ENCODE results near the gene PIGQ.

The PIGQ gene

DNA sequence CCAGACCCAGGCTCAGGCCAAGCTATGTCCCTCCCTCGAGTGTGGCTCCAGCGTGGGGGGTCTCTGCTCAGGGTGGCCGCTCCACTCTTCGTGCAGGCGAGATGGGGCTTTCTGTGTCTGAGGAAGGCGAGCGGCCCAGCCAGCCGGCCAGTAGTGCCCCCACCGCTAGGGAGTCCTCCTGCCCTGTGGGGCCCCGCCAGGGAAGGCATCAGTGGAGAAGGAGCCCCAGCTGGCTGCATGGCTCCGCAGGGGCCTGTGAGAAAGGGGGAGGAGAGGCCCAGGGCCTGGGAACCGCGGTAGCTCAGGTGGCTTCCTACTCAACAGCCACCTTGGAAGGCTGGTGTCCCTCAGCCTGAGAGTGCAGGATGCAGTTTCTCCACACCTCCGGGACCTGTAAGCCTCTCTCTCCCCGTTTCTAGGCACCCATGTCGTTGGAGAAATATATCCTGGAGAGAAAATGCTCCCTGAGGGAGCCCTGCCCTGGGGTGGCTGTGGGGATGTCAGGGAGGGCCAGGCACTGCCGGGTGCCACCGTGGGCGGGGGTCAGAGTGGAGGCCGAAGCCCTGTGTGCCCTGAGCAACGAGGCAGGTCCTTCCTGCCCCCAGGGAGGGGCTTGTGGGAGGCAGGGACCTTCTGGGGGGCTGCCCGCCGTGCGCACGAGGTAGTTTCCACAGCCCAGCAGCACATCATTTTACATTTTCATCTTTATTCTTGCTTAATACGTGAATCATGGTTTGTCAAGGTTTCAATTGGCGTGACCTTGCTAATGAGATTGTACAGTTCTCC lies 3.3 kb downstream of the PIGQ start:
- DNase-seq, result no peak

DNA sequence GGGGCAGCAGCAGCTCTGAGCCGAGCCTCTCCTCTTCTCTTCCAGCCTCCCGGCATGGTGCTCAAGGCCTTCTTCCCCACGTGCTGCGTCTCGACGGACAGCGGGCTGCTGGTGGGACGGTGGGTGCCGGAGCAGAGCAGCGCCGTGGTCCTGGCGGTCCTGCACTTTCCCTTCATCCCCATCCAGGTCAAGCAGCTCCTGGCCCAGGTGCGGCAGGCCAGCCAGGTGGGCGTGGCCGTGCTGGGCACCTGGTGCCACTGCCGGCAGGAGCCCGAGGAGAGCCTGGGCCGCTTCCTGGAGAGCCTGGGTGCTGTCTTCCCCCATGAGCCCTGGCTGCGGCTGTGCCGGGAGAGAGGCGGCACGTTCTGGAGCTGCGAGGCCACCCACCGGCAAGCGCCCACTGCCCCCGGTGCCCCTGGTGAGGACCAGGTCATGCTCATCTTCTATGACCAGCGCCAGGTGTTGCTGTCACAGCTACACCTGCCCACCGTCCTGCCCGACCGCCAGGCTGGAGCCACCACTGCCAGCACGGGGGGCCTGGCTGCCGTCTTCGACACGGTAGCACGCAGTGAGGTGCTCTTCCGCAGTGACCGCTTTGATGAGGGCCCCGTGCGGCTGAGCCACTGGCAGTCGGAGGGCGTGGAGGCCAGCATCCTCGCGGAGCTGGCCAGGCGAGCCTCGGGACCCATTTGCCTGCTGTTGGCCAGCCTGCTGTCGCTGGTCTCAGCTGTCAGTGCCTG lies 4.4 kb downstream of the PIGQ start:
- DNase-seq, result no peak

DNA sequence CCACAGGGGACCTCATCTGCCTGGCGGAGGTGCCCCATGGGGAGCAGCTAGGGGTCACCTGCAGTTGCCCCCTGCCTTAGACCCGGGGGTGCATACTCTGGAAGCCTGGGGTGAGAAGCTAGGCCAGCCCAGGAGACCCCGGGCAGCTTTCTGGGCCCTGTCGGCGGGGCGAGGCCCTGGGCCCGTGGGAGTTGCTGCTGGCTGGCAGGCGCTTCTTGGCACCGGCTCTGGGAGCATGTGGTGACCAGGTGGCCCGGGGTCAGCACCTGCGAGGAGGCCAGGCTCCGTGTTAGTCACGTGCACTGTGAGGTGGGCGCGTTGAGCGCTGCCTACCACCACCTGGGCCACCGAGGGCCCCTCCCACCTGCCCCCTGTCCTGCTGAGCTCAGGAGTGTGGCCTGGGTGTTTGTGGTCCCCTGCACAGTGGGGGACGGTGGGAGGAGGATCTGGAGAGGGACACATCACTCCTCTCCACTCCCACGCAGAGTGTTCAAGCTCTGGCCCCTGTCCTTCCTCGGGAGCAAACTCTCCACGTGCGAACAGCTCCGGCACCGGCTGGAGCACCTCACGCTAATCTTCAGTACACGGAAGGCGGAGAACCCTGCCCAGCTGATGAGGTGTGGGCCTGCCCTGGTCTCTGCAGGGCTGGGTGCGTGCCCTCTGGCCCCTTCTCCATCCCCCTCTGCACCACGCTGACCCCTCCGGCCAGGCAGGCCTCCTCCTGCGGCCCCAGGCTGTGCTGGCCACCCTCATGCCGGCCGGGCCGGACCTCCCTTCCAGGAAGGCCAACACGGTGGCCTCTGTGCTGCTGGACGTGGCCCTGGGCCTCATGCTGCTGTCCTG lies 5.8 kb downstream of the PIGQ start:
- DNase-seq, result no peak

DNA sequence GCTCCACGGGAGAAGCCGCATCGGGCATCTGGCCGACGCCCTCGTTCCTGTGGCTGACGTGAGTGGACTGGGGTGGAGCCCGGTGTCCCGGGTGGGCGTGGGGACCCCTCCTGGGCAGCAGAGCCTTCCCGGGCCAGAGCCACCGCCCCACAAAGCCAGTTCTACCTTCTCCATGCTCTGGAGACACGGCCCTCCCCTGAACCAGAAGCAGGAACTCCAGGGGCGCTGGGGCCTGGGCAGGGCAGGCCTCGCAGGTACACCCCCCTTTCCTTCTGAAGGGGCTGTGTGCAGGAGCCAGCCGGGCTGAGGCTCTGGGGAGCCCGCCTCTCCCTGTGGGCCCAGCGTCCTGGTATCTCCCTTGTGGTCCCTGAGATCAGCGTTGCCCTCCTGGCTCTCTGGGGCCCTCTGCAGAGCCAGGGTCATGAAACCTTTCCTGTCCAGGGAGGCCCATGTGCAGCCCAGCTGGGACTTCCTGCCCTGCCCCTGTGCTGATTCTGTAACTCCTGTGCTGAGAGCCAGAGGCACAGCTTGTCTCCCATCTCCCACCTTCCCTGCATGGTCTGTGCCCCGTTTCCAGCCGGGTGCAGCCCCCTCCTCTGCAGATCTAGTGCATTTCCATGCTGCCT lies 6.5 kb downstream of the PIGQ start:
- no peak for DNase-seq

DNA sequence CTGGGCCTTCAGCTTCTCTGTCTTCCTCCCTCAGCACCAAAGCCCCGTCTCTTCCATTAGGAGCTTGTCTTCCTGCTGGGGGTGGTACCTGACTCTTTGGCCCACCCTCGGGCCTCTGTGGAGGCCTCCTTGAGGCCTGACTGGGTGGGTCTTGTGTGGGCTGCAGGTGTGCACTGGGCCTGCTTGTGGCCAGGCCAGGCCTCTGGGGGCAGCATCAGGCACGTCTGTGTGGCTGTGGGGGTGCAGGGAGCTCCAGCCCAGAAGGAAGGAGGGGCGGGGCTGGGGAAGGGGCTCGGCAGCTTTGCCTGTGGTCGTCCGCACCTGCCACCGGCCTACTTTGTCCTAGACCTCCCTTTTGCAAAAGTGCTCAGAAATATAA lies 7.0 kb downstream of the PIGQ start:
- DNase-seq, result no peak

DNA sequence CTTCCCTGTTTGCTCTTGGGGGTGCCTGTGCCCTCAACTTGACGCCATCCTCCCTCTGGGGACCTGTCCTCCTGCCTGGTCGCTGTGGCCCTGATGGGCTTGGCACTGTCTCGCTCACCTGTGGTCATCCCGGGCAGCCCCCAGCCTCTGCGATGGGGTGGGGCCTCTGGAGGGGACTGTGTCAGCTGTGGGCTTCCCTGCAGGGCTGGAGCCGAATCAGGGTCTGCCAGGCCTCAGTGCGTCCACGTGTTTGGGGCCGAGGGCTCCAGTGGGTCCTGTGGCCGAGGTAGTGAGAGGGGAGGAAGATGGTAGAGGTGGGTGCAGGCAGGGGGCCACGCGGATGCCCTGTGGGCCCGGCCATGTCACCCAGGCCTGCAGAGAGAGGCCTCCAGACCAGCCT lies 8.0 kb downstream of the PIGQ start:
- DNase-seq, result no peak

DNA sequence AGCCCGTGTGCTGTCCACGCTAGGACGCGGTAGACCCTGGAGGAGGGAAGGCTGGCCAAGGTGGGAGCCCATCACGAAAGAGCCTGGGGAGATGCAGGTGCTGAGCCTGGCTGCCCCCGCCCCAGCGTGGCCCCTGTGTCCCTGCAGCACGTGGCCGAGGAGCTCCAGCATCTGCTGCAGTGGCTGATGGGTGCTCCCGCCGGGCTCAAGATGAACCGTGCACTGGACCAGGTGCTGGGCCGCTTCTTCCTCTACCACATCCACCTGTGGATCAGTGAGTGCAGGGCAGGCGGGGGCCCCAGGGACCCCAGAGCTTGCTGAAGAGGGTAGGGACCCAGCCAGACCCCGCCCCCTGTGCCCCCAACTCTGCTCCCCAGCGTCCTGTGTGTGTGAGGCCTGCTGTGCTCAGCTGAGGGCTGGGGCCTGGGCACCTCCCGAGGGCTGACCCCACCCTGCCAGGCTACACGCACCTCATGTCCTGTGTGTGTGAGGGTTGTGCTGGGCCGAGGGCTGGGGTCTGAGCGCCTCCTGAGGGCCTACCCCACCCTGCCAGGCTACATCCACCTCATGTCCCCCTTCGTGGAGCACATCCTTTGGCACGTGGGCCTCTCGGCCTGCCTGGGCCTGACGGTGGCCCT lies 8.6 kb downstream of the PIGQ start:
- DNase-seq, result no peak

DNA sequence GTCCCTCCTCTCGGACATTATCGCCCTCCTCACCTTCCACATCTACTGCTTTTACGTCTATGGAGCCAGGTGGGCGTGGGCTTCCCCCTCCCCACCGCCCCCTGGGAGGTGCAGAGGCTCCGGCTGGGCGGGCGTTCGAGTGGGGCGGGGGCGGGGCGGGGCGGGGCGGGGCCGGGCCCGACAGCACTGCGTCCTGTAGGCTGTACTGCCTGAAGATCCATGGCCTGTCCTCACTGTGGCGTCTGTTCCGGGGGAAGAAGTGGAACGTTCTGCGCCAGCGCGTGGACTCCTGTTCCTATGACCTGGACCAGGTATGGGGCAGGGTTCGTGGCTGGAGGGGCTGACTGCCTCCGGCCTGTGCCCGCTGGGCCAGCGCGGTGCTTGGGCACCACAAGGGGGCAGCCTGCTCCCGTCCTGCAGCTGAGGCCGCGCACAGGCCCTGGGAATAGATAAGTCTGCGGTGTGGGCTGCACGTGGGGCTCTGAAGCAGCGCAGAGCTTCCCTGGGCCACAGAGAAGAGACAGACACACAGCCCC lies 9.2 kb downstream of the PIGQ start:
- DNase-seq, result no peak

DNA sequence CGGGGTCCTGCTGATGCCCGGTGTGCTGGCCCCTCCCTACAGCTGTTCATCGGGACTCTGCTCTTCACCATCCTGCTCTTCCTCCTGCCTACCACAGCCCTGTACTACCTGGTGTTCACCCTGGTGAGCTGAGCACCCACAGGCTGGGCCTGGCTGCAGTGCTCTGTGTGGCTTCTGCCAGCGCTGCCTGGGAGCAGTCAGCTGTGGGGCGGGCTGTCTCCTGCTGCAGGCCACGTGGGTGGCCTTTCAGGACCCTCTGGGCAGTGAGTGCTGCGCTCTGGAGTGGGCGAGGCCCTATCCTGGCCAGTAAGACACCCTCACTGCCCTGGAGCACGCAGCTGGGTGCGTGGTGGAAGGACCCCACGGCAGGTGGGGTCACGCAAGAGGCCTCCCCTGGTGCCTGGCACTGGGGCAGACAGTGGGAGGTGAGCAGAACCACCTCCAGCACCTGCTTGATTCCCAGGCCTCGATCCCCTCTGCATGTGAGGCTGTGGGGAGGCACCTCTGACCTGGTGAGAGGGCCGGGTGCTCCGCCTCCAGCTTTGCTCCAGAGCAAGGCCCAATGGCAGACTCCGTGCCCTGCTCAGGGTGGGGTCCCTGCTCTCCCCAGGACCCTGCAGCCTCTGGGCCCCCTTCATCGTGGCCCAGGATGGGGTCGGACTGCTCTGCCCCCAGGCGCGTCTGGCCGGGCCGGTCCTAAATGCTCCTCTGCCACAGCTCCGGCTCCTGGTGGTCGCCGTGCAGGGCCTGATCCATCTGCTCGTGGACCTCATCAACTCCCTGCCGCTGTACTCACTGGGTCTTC lies 10.6 kb downstream of the PIGQ start:
- no peak for DNase-seq

DNA sequence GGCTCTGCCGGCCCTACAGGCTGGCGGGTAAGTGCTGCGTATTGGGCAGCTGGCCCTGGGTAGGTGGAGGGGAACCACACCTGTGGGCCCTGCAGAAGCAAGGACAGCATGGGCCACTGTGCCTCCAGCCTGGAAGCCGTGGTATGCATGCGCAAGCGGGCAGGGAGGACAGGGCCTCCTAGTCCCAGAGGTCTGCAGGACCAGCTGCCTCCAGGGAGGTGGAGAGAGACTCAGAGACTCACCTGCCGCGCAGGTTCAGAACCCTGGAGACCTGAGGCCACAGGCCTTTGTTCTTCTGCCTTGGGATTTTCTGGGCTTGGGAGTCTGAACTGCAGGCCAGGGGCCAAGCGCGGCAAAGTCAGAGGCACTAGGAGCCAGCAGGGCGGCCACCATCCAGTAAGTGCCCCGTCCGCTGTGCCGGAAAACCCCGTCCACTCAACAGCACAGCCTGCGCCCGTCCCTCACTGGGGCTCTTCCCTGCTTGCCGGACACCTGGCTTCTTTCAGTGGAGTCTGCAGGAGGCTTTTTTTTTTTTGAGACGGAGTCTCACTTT lies 11.3 kb downstream of the PIGQ start:
- no peak for DNase-seq

DNA sequence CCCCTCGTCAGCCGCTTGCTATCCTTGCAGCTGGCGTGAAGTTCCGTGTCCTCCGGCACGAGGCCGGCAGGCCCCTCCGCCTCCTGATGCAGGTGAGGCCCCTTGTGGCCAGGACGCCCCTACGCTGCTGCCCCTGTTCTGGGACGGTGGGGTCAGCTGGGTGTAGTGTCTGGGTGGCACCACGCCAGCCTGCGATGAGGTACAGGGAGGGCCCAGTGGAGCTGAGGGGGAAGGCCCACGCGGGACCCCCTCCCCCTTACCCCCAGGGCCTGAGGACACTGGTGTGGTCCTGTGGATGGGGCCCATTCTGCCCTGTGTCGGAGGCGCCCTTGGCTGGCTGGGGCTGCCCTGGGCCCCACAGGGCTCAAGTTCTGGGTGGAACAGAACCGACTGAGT lies 12.4 kb downstream of the PIGQ start:
- no peak for DNase-seq

DNA sequence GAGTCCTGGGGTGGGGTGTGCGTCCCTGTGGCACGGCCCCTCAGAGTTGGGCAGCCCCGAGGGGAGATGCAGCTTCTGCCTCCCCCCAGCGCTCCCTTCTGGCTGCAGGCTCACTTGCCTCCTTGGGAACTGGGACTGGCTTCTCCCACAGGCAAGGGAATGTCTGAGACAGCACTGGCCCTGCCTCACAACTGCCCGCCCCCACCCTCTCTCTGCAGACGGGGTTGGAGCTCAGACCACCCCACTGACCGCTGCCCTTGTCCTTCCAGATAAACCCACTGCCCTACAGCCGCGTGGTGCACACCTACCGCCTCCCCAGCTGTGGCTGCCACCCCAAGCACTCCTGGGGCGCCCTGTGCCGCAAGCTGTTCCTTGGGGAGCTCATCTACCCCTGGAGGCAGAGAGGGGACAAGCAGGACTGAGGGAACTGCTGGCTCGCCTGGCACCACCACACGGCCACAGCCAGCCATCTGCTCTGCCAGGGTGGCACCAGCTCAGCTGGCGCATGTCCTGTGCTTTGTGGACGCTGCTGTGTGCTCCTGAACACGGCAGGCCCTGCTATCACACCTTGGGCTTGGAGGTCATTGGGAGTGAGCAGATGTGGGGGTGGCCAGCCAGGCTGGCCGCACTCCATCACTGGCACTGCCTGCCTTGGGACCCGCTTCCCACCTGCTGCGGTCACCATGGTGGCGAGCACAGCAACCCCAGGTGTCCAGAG lies 13.0 kb downstream of the PIGQ start:
- no peak for DNase-seq

DNA sequence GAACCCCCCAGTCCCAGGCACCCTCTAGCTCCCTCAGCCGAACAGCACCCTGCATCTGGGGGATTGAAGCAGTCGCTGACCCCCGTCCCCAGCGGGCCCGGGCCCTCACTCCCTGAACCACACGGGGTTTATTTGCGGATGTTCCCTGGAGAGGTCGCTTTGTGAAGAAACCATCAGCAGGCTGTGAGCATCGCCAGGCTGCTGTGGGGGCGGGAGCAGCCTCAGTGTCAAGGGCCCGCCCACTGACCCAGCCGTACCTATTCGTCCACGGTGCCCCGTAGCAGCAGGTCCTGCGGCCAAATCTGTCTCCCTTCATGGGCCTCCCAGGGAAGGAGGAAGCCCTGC lies 13.7 kb downstream of the PIGQ start:
- DNase-seq, result no peak

DNA sequence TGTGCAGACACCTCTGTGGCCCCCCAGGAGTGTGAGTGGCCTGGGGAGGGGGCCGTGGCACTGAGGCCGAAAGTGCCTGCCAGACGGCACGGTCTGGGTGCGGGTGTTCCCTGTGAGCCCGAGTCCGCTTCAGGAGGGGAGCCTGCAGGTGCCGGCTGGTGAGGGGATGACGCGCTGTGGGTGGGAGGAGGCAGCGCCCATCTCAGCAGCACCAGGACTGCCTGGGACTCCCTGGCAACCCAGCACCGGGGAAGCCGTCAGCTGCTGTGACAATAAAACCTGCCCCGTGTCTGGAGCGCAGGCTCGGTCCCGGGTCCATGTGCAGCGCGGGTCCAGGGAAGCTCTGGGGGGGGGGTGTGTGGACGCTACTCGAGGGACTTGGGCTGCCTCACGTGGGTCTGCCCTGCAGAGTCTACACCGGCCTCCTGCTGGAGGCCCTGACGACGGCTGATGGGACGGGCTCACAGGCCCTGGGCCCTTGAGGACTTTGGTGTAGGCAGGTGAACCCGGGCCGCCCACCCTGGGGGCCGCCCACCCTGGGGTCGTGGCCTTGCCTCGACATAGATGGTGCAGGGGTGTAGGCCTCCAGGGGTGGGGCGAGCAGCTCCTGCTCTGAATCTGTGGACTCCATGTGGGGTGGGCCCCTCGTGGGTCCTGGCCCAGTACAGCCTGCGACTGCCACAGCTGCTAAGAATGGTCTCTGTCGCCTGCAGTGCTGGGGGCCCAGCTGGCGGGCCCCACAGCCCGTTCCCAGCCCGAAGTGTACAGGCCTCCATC lies 14.2 kb downstream of the PIGQ start:
- DNase-seq, result no peak

DNA sequence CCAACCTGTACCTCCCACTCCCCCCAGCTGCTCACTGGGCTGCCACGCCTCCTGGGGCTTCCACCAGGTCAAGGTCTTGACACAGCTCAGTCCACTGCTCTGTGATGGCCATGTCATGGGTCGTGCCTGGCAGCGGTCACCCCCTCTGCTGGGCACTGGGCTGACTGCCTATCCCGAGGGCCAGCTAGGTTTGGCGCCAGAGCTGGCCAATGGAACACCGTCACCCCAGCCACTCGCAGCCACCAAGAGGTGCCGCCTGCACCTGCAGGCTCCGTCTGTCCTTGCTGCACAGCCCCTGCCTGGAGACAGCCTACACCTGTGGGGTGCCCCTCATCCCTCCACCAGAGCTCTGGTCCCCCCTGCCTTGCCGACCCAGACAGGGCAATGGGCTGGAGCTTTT lies 15.6 kb downstream of the PIGQ start:
- DNase-seq, result no peak

DNA sequence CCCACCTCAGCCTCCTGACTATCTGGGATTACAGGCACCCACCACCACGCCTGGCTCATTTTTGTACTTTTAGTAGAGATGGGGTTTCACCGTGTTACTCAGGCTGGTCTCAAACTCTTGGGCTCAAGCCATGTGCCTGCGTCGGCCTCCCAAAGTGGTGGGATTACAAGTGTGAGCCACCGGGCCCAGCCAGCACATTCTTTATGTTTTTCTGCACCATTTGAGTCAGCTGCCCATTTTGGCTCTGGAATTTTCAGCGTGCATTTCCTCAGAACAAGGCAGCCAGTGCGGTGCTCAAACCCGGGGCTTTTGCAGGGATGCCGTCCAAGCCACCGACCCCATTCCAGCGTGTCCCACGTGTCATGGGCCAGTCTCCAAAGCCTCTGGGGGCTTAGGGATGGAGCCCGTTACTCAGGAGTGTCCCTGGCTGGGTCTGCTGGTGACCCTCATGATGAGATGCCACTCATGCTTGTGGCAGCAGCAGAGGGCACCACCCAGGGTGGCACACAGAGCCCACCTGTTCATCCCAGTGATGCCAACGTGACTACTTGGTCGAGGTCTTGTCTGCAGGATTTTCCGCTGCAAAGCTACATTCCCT lies 16.4 kb downstream of the PIGQ start:
- no peak for DNase-seq

DNA sequence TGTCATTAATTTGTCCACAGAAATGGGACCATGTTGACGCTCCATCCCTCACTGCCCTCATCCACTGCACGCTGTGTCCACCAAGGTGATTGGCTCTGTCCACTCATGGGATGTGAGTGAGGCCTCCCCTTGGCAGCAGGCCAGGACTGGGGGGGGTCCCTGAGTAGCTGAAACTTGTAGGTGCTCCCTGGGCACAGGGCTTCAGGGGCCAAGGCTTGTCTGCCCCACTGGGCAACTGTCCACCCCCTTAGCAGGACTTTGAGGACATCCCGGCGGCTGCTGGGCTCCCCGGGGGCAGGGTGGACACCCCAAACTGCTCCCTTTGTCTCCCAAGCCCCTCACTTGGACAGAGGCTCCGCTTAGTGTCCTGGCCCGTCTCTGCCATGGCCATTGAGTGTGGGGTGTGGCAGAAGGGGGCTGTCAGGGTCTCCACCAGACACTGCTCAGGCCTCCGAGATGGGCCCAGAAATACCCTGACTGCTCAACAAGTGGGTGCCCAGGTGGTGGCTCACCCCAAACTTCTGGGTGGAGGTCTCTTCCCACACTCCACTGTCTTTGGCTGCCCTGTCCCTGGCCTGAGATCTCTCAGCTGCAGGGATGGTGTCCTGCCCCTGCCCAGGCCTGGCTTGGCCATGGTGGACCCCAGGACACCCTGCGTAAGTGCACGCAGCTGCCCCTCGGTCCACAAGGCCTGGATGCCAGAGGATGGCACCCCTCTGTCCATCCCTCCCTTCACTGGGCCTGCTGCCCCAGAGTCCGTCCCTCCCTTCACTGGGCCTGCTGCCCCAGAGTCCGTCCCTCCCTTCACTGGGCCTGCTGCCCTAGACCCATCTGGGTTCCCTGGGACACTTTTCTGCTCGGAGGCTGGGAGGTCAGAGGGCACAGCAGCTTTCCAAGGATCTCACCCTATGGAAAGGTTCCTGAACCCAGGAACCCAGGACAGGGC lies 17.1 kb downstream of the PIGQ start:
- DNase-seq, result no peak

DNA sequence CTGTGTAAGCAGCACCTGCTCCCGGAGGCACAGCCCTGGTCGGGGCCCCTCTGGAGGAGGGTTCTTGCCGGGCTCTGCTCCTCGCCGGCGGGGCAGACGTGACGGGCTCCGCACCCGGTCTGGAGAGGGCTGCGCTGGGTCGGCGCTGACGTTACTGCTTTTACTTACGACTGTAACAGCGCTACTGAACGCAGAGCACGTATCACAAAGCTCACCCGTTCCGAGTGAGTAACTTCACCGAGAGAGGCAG lies 18.8 kb downstream of the PIGQ start:
- no peak for DNase-seq

Measured in NCI-H1048 (cell line).